ENCODE data around the gene HDAC3.

GRCh38 chr5:141681295-141681694, 44.6 kb upstream of the HDAC3 start:
- TF ChIP-seq, protein P1, sequence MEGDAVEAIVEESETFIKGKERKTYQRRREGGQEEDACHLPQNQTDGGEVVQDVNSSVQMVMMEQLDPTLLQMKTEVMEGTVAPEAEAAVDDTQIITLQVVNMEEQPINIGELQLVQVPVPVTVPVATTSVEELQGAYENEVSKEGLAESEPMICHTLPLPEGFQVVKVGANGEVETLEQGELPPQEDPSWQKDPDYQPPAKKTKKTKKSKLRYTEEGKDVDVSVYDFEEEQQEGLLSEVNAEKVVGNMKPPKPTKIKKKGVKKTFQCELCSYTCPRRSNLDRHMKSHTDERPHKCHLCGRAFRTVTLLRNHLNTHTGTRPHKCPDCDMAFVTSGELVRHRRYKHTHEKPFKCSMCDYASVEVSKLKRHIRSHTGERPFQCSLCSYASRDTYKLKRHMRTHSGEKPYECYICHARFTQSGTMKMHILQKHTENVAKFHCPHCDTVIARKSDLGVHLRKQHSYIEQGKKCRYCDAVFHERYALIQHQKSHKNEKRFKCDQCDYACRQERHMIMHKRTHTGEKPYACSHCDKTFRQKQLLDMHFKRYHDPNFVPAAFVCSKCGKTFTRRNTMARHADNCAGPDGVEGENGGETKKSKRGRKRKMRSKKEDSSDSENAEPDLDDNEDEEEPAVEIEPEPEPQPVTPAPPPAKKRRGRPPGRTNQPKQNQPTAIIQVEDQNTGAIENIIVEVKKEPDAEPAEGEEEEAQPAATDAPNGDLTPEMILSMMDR (IDR thresholded peaks at IDR 0.05), result no peak
- no peak for TF ChIP-seq POLR2AphosphoS5 (IDR thresholded peaks at IDR 0.05; ENCODE audit: insufficient read depth in 1 of 2, low read depth in 1 of 2)

Data from vagina (tissue), 2 donors.